ENCODE measurements around the gene CYLD.

CYLD gene

DNA sequence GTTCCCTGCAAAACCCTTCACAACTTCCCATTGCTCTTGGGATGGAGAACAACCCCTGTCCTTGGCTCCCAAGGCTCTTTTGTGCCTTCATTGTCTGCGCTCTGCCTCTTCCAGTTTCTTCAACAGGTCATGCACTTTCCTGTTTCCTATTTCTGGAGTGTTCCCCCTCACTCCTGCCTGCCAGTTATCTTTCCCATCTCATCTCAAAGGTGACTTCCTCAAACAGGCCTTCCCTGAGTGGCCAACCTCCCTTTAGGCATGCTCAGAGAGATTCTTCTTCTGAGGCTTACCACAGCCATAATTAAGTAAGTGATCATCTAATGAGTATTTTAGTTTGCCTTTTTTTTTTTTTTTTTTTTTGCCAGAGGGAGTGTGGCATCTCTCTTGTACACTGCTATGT is 2.9 kb upstream of the CYLD start:
- no peak for DNase-seq (ENCODE audit: low read depth in 2 of 3, low spot score in 1 of 3)

DNA sequence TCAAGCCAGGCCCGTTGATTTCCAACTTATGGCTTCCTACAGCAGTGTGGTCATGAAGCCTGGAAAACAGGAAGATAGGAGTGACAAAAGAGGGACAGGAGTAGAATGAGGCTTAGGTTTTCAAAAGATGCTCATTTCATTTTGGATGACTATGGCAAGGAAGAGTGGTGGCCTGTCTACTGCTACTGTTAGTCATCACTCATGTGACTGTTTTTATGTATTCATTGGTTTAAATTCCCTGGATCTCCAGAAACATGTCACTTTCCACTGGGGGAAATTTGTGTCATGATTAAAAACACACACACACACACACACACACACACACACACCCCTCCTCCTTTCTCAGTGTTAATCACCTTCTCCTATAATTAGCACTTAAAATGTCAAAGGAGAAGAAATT is 1.1 kb upstream of the CYLD start:
- DNase-seq (ENCODE audit: low read depth in 2 of 3, low spot score in 1 of 3): no peak

DNA sequence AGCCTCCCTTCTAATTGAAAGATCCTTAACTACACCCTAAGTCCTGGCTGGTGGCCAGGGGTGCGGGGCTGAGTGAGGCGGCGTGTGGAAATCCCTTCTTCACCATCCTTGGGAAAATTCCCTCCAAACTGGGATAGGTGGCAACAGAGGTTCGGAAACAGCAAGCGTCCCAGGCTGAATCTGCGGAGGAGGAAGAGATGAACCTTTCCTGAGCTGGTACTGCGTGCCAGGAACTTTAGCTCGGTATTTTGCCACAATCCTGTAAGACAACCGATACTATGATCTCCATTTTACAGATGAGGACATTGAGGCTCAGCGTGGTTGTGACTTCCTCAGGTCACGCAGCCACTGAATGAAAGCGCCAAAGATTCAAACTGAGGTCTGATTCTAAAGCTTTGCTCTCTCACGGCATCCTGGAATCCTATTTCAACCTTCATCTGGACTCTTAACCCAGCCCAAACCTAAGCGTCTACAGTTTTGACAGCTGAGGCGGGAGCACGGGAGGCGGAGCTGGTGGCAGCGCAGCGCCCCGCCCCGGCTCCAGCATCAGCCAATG is 583 bp upstream of the CYLD start:
- no peak for DNase-seq (ENCODE audit: low read depth in 2 of 3, low spot score in 1 of 3)

DNA sequence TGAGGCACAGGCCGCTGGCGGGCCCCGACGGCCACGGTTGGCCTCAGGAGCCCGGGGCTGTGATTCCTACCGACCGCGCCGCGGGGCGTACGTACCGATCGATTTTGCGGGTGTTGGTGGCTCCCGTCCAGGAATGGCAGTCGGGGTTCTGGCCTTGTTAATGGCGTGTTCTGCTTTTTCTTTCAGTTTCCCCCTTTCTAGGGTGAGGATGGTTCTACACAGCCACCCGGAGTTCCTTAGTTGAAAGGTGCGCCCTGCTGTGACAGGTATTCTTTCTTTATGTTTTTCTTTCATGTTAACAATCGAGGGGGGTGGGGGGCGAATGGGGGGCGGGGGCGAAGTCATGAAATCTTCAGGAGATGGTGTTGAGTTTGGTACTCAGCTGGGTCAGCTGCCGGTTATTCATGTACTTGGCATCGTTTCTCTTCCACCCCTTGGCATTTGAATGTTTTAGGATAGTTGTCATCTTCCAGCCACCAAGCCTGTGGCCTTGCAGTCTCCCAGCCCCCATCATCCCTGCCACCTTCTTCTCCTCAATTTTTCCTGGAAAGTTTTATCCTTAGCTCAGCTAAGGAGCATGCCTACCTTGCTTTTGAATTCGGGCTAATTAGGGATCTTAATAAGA is 802 bp downstream of the CYLD start:
- no peak for DNase-seq (ENCODE audit: low read depth in 2 of 3, low spot score in 1 of 3)

DNA sequence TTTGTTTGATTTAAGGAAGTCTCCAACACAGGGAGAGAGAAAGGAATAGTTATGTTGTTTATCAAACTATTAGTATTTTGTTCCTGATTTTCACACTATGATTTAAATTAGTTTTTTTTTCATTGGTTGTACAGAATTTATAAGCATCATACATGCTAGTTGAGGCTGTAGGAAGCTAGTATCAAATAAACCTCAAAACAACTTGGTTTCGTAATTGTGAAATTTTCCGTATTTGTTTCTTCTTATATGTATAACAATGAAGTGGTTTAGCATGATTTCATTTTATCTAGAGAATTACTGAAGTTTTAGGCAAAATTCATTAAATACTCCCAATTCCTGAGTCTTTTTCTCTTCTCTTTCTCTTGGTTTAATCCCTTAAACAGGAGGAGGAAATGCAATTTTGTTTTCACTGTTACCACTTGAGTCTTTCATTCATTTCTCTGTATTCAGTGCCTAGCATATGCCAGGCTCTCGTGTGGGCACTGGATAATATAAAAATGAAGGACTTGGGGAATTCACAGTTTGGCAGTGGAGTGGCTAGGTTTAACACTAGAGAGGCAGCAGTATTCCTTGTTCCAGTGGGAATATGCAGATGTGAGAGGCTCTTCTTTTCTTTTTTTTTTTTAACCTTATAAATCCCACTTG is 1.8 kb downstream of the CYLD start:
- DNase-seq (ENCODE audit: low read depth in 2 of 3, low spot score in 1 of 3): no peak

DNA sequence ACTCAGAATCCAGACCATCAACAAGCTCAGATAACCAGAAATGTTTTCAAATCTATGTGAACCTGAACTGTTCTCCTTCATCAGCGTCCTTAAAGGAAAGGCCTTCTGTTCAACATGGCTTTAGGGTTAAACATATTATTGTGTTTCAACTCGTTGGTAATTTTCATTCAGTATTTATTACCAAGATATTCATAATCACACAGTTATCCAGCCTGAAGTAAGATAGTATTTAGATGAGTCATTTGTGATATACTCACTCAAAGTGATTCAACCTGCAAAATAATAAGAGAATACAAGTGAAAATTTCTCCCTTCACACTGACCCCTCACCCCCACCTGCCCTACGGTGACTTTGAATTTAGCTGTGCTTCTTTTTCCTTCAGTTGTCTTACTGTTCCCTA is 3.0 kb downstream of the CYLD start:
- no peak for DNase-seq (ENCODE audit: low read depth in 2 of 3, low spot score in 1 of 3)

DNA sequence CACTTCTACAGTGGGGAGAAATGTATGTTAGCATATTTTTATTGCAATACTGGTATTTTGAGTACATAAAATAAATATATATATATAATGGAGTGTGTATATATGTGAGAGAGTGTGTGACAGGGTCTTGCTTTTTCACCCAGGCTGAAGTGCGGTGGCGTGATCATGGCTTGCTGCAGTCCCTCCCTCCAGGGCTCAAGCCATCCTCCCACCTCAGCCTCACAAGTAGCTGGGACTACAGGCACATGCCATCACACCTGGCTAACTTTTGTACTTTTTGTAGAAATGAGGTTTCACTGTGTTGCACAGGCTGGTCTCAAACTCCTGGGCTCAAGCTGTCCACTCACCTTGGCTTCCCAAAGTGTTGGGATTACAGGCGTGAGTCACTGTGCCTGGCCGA is 4.1 kb downstream of the CYLD start:
- no peak for DNase-seq (ENCODE audit: low read depth in 2 of 3, low spot score in 1 of 3)

DNA sequence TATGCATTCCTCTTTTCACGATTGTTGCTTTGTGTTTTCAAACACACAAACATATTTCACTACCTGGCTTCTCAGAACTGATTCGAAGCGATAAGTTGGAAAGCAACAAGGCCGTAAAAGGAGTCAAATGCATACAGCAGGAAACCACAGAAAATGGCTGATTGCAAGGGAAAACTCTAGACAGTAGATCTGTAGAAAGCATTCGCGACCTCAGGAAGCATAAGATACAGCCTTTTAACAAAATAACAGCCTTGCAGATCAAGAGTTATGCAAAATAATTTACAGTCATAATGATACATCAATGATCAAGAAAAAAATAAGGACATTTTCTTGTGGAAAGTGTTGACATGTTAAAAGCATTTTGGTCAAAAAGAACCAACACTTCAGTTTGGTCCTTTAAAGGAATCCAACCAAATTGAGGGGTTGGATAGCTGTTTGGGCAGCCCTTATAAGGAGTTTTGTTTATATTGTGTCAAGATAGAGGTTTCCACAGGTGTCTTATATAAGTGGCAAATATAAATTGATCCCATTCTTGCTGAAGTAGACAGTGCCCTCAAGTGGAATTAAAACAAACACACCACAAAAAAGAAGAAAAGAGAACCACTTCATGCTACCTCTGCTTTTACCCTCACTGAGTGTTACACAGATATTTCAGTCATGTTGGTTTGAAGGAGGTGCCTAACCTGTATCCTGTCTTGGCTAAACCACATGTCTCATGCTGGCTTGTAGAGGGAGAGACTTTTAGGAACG is 5.5 kb downstream of the CYLD start:
- no peak for DNase-seq (ENCODE audit: low read depth in 2 of 3, low spot score in 1 of 3)

DNA sequence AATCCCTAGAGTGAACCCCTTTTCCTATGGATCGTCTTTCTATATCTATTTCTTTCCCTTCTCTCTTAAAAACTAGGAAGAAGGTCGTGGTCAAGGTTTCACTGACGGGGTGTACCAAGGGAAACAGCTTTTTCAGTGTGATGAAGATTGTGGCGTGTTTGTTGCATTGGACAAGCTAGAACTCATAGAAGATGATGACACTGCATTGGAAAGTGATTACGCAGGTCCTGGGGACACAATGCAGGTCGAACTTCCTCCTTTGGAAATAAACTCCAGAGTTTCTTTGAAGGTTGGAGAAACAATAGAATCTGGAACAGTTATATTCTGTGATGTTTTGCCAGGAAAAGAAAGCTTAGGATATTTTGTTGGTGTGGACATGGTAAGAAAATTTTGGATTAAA is 9.6 kb downstream of the CYLD start:
- DNase-seq (ENCODE audit: low read depth in 2 of 3, low spot score in 1 of 3): no peak

DNA sequence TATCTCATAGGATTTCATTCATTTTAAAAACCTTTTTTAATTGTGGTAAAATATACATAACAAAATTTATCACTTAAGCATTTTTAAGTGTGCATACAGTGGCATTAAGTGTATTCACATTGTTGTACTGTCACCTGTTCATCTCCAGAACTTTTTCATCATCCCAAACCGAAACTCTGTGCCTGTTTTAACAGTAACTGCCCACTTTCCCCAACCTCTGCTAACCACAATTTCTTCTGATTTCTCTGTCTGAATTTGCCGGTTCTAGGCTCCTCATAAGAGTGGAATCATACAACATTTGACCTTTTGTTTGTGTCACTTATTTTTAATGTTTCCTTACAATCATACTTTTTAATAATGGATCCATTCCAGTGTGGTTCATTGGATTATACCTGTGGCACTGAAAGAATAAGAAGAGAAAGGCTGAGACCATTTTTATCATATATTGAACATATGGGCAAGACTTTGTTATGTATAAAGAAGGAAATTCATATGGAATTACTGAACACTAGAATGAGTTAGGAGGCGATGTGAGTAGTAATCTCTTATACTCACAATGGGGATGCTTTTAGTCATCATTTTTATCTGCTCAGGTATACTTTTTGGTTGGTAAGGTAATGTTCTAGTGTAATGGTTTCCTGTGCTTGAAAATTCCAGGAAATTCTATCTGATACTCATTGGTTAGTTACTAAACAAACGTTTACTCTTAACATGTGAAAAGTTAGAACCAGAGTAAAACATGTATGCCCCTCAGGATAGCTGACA is 10.8 kb downstream of the CYLD start:
- DNase-seq (ENCODE audit: low read depth in 2 of 3, low spot score in 1 of 3): no peak

DNA sequence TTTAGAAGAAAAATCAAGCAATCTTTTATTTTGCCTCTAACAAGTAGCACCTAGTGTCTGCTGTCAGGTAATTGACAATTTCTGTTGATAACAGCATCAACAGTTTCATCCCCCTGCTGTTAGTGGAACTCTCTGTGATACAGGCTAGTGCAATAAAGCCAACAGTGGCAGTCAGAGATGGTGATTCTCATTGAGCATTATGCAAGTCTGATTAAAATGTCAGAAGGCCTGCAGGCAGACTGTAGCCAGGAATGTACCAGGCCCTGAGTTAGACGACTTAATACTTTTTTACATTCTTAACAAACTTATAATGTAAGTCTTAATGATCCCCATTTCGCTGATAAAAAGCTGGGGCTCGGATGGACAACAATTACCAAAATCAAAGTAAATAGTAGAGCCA is 14.6 kb downstream of the CYLD start:
- DNase-seq (ENCODE audit: low read depth in 2 of 3, low spot score in 1 of 3): no peak

DNA sequence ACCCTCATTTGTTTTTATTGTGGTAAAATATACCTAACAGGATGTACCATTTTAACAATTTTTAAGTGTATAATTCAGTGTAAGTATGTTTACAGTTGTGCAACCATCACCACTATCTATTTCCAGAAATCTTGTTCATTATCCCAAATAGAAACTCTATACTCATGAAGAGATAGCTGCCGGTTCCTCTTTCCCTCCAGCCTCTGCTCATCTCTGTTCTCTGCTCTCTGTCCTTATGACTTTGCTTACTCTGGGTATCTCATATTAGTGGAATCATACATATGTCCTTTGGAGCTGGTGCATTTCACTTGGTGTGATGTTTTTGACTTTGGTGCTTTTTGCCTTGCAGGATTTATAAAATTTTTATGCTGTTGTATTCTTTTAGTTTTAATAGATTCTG is 19.4 kb downstream of the CYLD start:
- no peak for DNase-seq (ENCODE audit: low read depth in 2 of 3, low spot score in 1 of 3)

DNA sequence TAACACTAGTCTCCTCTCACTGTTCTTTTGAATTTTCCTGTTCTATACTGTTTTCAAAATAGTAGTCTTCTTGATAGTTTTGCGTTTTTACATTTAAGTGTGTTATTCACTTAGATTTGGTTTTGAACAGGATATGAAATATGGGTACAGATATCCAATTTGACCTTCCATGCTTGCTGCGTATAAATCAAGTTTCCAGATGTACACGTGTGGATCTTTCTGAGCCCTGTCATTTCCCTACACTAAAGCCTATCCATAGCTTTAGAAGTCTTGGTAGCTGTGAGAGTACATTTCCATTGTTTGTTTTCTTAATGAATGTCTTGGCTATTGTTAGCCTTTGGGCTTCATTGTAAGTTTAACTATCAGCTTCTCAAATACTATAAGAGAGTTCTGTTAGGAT is 20.4 kb downstream of the CYLD start:
- no peak for DNase-seq (ENCODE audit: low read depth in 2 of 3, low spot score in 1 of 3)

DNA sequence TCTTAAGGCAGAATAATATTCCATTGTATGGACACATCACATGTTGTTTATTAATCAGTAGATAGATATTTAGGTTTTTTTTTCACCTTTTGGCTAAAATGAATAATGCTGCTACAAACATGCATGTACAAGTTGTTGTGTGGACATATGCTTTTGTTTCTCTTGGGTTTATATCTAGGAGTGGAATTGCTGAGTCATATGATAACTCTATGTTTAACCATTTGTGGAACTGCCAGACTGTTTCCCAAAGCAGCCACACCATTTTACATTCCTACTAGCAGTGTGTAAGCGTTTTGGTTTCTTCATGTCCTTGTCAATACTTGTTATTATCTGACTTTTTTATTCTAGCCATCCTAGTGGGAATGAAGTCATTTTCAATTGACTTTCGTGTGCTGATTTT is 21.3 kb downstream of the CYLD start:
- no peak for DNase-seq (ENCODE audit: low read depth in 2 of 3, low spot score in 1 of 3)

DNA sequence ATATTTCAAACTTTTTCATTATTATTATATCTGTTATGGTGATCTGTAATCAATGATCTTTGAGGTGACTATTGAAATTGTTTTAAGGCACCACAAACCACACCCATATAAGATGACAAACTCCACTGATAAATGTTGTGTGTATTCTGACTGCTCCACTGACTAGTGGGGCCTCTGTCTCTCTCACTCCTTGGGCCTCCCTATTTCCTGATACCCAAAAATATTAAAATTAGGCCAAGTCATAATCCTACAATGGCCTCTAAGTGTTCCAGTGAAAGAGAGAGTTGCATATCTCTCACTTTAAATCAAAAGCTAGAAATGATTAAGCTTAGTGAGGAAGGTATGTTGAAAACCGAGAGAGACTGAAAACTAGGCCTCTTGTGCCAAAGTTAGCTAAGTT is 23.4 kb downstream of the CYLD start:
- DNase-seq (ENCODE audit: low read depth in 2 of 3, low spot score in 1 of 3): no peak

DNA sequence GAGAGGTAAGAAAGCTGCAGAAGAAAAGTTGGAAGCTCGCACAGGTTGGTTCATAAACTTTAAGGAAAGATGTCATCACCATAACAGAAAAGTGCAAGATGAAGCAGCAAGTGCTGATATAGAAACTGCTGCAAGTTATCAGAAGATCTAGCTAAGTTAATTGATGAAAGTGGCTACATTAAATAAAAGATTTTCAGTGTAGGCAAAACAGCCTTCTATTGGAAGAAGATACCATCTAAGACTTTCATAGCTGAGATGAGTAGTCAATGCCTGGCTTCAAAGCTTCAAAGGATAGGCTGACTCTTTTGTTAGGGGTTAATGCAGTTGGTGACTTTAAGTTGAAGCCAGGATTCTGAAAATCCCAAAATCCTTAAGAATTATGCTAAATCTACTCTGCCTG is 24.0 kb downstream of the CYLD start:
- no peak for DNase-seq (ENCODE audit: low read depth in 2 of 3, low spot score in 1 of 3)

DNA sequence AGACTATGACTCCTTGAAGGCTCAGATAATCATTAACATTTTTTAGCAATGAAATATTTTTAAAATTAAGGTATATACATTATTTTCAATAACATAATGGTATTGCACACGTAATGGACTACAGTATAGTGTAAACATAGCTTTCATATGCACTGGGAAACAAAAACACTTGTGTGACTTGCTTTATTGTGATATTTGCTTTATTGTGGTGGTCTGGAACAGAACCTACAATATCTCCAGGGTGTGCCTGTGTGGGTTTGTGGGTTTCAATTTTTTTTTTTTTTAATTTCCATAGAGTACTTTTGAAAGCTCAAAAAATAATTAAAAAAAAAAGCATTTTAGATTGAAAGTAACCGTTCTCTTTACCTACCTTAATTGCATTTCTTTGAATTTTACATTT is 25.3 kb downstream of the CYLD start:
- no peak for DNase-seq (ENCODE audit: low read depth in 2 of 3, low spot score in 1 of 3)

DNA sequence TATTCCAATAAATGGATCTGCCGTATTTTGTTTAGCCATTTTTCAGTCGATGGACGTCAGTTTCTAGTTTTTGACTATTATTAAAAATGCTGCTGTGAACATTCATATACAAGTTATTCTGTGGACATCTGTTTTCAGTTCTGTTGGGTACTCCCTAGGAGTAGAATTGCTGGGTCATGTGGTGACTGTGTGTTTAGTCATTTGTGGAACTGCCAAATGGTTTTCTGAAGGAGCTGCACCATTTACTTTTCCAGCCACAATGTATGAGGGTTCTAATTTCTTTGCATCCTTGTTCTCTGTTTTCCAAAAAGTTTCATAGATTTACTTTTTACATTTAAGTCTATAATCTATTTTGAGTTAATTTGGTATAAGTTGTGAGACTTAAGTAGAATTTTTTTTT is 29.5 kb downstream of the CYLD start:
- no peak for DNase-seq (ENCODE audit: low read depth in 2 of 3, low spot score in 1 of 3)

DNA sequence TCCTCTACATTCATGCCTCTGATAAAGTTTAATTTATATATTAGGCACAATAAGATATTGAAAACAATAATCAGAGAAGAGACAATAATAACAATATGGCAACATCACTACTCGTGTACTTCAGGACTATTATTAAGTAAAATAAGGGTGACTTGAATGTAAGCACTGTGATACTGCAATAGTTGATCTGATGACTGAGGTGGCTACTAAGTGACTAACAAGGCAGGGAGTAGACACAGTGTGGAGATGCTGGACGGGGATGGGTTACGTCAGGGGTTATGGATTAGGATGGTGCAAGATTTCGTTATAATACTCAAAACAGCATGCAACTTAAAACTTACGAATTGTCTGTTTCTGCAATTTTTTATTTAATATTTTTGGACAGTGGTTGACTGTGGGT is 32.5 kb downstream of the CYLD start:
- no peak for DNase-seq (ENCODE audit: low read depth in 2 of 3, low spot score in 1 of 3)

DNA sequence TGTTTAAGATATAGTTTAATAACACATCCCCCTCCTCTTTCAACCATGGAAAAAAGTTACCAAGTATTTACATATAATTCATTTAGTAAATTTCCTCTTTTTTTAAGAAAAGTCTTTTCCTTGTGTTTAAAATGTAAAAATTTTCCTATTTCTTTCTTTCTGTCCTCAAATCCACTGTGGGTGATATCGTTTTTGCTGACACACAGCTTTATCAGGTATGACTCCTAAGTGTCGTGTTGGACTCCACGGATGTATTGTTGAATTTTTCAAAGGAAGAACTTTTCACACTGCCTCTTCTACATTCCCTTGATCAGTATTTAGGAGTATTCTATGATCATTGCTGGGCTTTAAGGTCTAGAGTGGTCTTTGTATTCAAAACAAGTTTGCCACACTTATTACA is 33.1 kb downstream of the CYLD start:
- DNase-seq (ENCODE audit: low read depth in 2 of 3, low spot score in 1 of 3): no peak

DNA sequence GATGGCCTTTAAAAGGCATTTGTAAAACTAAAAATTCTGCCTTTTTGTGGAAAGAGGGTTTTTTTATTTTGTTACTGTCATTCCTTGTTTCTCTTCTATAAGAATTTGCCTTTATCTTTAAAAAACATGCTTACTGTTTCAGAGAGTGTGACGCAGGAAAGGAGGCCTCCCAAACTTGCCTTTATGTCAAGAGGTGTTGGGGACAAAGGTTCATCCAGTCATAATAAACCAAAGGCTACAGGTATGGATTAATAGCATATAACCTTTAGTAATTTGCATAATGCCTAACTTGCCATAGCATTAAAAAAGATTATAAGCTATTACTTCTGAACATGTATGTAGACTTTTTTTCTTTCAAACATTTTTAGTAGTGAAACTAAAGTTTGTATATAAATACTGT is 34.2 kb downstream of the CYLD start:
- DNase-seq (ENCODE audit: low read depth in 2 of 3, low spot score in 1 of 3): no peak
